Uterus (tissue), 4 donors: ENCODE measurements around the gene ST3GAL6. TPM values are rescaled to one million over a fixed set of nuclear protein-coding genes. Genes with fewer than 3 reads are reported as not detected.

Experiments
- DNase-seq, 2 donors: peaks; one replicate each; pipeline ENCODE4 v3.0.0-alpha.2; 2019 to 2020
- H3K27ac ChIP-seq, 2 donors: fragments of 200-600 bp; sonication (generic); 1 replicate in 1 of 2; 2 replicates in 1 of 2; pipeline ENCODE4 v1.5.1; 2016 to 2018
- H3K27me3 ChIP-seq, 2 donors: fragments of 200-600 bp; sonication (generic); one replicate each; pipeline ENCODE4 v1.5.1; 2018 to 2019; ENCODE audit warnings: control low read depth in 1 of 2
- H3K36me3 ChIP-seq, 2 donors: fragments of 200-600 bp; sonication (generic); one replicate each; pipeline ENCODE4 v1.5.1; 2019; ENCODE audit warnings: control low read depth in 1 of 2
- H3K4me1 ChIP-seq, 2 donors: fragments of 200-600 bp; sonication (generic); one replicate each; pipeline ENCODE4 v1.5.1; 2018 to 2019; ENCODE audit warnings: control low read depth in 1 of 2
- H3K4me3 ChIP-seq, 2 donors: fragments of 200-600 bp; sonication (generic); 1 replicate in 1 of 2; 2 replicates in 1 of 2; pipeline ENCODE4 v1.5.1; 2018 to 2019; ENCODE audit warnings: mild to moderate bottlenecking in 1 of 2
- H3K9me3 ChIP-seq, 2 donors: fragments of 200-600 bp; sonication (generic); one replicate each; pipeline ENCODE4 v1.5.1; 2019; ENCODE audit warnings: control low read depth in 1 of 2
- POLR2A ChIP-seq, 2 donors: fragments of 450-650 bp; IDR thresholded peaks; one replicate each; pipeline ENCODE4 v1.6.1; 2016; ENCODE audit warnings: antibody characterized with exemption in 2 of 2, mild to moderate bottlenecking in 1 of 2, moderate library complexity in 1 of 2
- intact Hi-C: fragments of 100-400 bp; cut with DNase I; formaldehyde crosslinking; loops from one replicate; pipeline ENCODE4 v1.15.1; 2023; ENCODE audit warnings: low total_unique reads
- total RNA-seq, 4 donors: library from RNA; depleted of rRNA in 3 of 4; stranded (reverse); fragments of >200 nt in 3 of 4; gene quantifications; one replicate each; pipeline versions ENCODE4 v1.1.0 to v1.2.4, GENCODE V29; 2014 to 2023
- TF ChIP-seq, protein P1 (sequence below), 4 experiments: fragments of 200-600 bp in 2 of 4; fragments of 450-650 bp in 2 of 4; sonication (generic) in 2 of 4; IDR thresholded peaks; one replicate each; pipeline ENCODE4 v1.5.1; 2016 to 2019; ENCODE audit warnings: antibody characterized with exemption in 4 of 4, mild to moderate bottlenecking in 2 of 4, moderate library complexity in 1 of 4
- donor health status: DM: yes; HTN: yes; CAD: no.

The ST3GAL6 gene
- total RNA-seq, 4 donors from 2014 or later: 1.8 to 14.9 (median 9.6) TPM

- no peaks in the 10 kb centered on the region for H3K27me3 ChIP-seq
- H3K9me3 ChIP-seq: no peaks in the 10 kb centered on the region
- DNase-seq: no peak
- intact Hi-C loops: no loop called here
- H3K27ac ChIP-seq: no peak overlapping the region
- H3K36me3 ChIP-seq: no peaks in the 10 kb centered on the region
- no peaks in the 10 kb centered on the region for H3K4me1 ChIP-seq
- no peak overlapping the region for H3K4me3 ChIP-seq
- TF ChIP-seq, protein P1, sequence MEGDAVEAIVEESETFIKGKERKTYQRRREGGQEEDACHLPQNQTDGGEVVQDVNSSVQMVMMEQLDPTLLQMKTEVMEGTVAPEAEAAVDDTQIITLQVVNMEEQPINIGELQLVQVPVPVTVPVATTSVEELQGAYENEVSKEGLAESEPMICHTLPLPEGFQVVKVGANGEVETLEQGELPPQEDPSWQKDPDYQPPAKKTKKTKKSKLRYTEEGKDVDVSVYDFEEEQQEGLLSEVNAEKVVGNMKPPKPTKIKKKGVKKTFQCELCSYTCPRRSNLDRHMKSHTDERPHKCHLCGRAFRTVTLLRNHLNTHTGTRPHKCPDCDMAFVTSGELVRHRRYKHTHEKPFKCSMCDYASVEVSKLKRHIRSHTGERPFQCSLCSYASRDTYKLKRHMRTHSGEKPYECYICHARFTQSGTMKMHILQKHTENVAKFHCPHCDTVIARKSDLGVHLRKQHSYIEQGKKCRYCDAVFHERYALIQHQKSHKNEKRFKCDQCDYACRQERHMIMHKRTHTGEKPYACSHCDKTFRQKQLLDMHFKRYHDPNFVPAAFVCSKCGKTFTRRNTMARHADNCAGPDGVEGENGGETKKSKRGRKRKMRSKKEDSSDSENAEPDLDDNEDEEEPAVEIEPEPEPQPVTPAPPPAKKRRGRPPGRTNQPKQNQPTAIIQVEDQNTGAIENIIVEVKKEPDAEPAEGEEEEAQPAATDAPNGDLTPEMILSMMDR (IDR thresholded peaks at IDR 0.05): no peak
- TF ChIP-seq POLR2A (IDR thresholded peaks at IDR 0.05): no peak
Observed at GRCh38 chr3:98799479-98799878, 36.3 kb downstream of the ST3GAL6 start.

DNA sequence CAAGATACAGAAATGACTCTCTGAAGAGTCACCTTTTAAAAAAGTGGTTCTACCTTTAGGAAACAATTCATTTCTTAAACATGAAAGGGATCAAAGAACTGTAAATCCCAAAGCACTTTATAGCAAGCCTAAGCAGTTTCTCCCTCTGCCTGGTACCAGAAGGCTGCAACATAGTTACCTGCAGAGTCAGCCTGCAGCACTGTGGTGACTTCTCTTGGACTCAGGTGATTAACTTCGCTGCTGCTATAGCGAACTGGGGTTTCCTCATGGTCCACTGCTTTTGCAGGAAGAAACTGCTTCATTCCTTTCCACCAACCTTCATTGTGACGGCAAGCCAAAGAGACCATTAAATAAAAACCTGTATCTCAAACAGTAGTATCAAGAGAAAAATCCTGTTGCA lies 37.3 kb downstream of the ST3GAL6 start:
- Histone ChIP-seq H3K36me3 (no peaks in the 10 kb centered on the region), H3K27ac (no peak overlapping the region), H3K4me3 (no peak overlapping the region), H3K4me1 (no peaks in the 10 kb centered on the region), H3K9me3 (no peaks in the 10 kb centered on the region), H3K27me3 (no peaks in the 10 kb centered on the region)
- DNase-seq: no peak
- TF ChIP-seq POLR2A (IDR thresholded peaks at IDR 0.05): no peak
- TF ChIP-seq, protein P1 (IDR thresholded peaks at IDR 0.05): no peak
- intact Hi-C loops: no loop called here

DNA sequence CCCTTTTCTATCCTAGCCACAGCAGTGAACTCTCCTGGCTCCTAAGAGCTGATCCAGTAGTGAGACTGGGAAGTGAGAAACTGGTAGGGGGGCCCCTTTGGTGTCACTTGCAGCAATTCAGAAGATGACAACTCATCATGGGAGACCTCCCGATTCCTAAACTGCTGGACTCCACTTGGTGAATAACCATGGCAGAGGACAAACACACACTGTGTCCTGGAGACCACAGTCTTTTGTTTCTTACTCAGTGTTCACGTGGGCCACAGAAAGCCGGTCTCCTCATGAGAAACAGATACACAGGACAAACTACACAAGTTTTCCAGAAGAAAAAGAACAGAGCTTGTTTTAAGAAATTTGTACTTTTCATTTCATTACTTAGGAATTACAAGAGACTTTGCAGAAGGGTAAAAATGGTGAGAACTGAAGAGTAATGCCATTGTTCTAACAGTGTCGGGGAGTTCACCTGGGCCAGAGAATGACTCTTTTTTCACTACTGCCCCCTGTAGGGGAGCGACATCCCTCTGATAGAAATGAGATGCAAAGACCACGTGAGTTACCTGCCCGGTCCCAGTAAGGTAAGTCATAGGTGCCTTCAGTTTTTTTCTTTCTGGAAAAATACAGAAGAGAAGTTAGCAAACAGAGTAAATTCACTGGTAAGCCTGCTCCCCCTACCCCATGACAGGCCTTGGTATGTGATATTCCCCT lies 38.1 kb downstream of the ST3GAL6 start:
- no peaks in the 10 kb centered on the region for H3K9me3 ChIP-seq
- H3K4me3 ChIP-seq: no peak overlapping the region
- TF ChIP-seq, protein P1 (IDR thresholded peaks at IDR 0.05): no peak
- no peak for TF ChIP-seq POLR2A (IDR thresholded peaks at IDR 0.05)
- no peaks in the 10 kb centered on the region for H3K36me3 ChIP-seq
- no peak for DNase-seq
- intact Hi-C loops: no loop called here
- no peaks in the 10 kb centered on the region for H3K4me1 ChIP-seq
- H3K27ac ChIP-seq: no peak overlapping the region
- no peaks in the 10 kb centered on the region for H3K27me3 ChIP-seq

DNA sequence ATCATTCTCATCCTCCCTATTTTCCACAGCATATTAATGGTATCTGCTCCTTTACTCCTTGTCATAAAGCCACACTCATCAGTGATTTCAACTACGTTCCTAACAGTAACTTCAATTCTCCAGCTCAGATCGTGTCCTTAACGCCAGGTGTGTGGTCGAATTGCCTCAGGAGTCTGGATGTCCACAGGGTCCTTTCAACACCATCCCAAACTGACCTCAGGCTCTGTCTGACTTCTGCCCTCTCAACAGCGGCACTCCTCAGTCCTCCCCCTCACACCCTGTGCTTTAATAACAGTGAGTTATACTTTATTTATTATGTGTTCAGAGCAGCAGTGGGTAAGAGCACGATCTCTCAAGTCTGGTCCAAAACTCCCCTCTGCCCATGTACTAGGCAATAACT lies 42.4 kb downstream of the ST3GAL6 start:
- H3K36me3 ChIP-seq: no peaks in the 10 kb centered on the region
- H3K4me3 ChIP-seq: no peak overlapping the region
- TF ChIP-seq, protein P1 (IDR thresholded peaks at IDR 0.05): no peak
- no peak for TF ChIP-seq POLR2A (IDR thresholded peaks at IDR 0.05)

DNA sequence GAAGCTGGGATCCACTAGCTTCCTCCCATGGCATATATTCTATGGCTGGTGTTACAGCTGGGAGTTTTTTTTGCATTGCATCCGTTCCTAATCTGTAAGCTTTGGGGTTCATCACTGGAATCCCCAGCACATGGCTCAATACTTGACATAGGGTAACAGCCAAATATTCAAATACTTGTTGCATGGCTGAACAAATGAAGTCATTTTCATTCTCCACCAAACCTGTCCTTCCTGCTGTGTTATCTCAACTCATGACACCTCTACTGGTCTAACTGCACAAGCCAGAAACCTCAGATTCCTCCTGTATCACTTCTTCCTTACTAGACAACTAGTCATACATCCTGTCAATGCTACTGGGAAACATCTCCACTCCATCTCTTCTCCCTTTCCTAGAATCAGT lies 43.4 kb downstream of the ST3GAL6 start:
- Histone ChIP-seq H3K27me3 (no peaks in the 10 kb centered on the region), H3K9me3 (no peaks in the 10 kb centered on the region), H3K4me3 (no peak overlapping the region), H3K27ac (no peak overlapping the region), H3K36me3 (no peaks in the 10 kb centered on the region), H3K4me1 (no peaks in the 10 kb centered on the region)
- intact Hi-C loops: no loop called here
- no peak for DNase-seq
- TF ChIP-seq, protein P1 (IDR thresholded peaks at IDR 0.05): no peak
- TF ChIP-seq POLR2A (IDR thresholded peaks at IDR 0.05): no peak

More for the DNA sequence above, 42.4 kb downstream of the ST3GAL6 start:
- intact Hi-C loops: no loop called here
- Histone ChIP-seq H3K9me3 (no peaks in the 10 kb centered on the region), H3K4me1 (no peaks in the 10 kb centered on the region), H3K27me3 (no peaks in the 10 kb centered on the region), H3K27ac (no peak overlapping the region)
- no peak for DNase-seq
